HG03432 (cell line): ENCODE data around the gene MAPK11.

Experiments
- ATAC-seq: cut with Tn5 transposase; IDR thresholded peaks from one replicate; pipeline ENCODE4 v1.9.1; 2021; ENCODE audit warnings: mild to moderate bottlenecking, moderate library complexity; ENCODE audit not compliant: unreplicated experiment

The MAPK11 gene

GRCh38 chr22:50269970-50270665 lies at the start of gene MAPK11:
Gene MAPK11, minus strand, starts transcription at chr22:50270380. Its CDS starts 88 bp downstream, at chr22:50270292.
- ATAC-seq: peak; percentile 44

GRCh38 chr22:50319503-50319951 lies 49.3 kb upstream of the MAPK11 start:
- ATAC-seq: no peak

GRCh38 chr22:50318698-50319411 lies 48.7 kb upstream of the MAPK11 start:
- no peak for ATAC-seq

GRCh38 chr22:50318356-50318697 lies 48.1 kb upstream of the MAPK11 start:
- ATAC-seq: no peak

- no peak for ATAC-seq
Measured at GRCh38 chr22:50317674-50318073, 47.5 kb upstream of the MAPK11 start.

GRCh38 chr22:50317178-50317577 lies 47.0 kb upstream of the MAPK11 start:
- ATAC-seq: no peak

GRCh38 chr22:50316114-50317065 lies 46.2 kb upstream of the MAPK11 start:
- no peak for ATAC-seq

- no peak for ATAC-seq
Measured at GRCh38 chr22:50315289-50316113, 45.3 kb upstream of the MAPK11 start.

- ATAC-seq: peak; percentile 74
Measured at GRCh38 chr22:50314455-50315288, 44.5 kb upstream of the MAPK11 start.

GRCh38 chr22:50314081-50314454 lies 43.9 kb upstream of the MAPK11 start:
- ATAC-seq: no peak

GRCh38 chr22:50313600-50313999 lies 43.4 kb upstream of the MAPK11 start:
- no peak for ATAC-seq

GRCh38 chr22:50313021-50313420 lies 42.8 kb upstream of the MAPK11 start:
- ATAC-seq: no peak

GRCh38 chr22:50312371-50312770 lies 42.2 kb upstream of the MAPK11 start:
- no peak for ATAC-seq

- no peak for ATAC-seq
Measured at GRCh38 chr22:50311606-50312351, 41.6 kb upstream of the MAPK11 start.

GRCh38 chr22:50310949-50311444 lies 40.8 kb upstream of the MAPK11 start:
- ATAC-seq: no peak

- ATAC-seq: no peak
Measured at GRCh38 chr22:50310031-50310722, 40.0 kb upstream of the MAPK11 start.

- ATAC-seq: no peak
Measured at GRCh38 chr22:50309601-50309991, 39.4 kb upstream of the MAPK11 start.

- ATAC-seq: no peak
Measured at GRCh38 chr22:50308986-50309600, 38.9 kb upstream of the MAPK11 start.
